Measurements from ENCODE around the gene JAG2.

GRCh38 chr14:105158794-105159193, 9.8 kb downstream of the JAG2 start:
- no peak for TF ChIP-seq CTCF (IDR thresholded peaks at IDR 0.05)
- no peak for TF ChIP-seq POLR2A (IDR thresholded peaks at IDR 0.05)
